Suprapubic skin (tissue), 4 donors: ENCODE measurements around the gene CHRNG. TPM values are rescaled to one million over a fixed set of nuclear protein-coding genes. Genes with fewer than 3 reads are reported as not detected.

ENCODE experiments used
- DNase-seq, 2 donors: peaks; one replicate each; pipeline ENCODE4 v3.0.0-alpha.2; 2019; ENCODE audit warnings: low spot score in 2 of 2
- H3K27ac ChIP-seq: fragments of 200-600 bp; sonication (generic); one replicate; pipeline ENCODE4 v1.5.1; 2019
- H3K27me3 ChIP-seq: fragments of 200-600 bp; sonication (generic); one replicate; pipeline ENCODE4 v1.5.1; 2019
- H3K36me3 ChIP-seq: fragments of 200-600 bp; sonication (generic); one replicate; pipeline ENCODE4 v1.5.1; 2019
- H3K4me1 ChIP-seq: fragments of 200-600 bp; sonication (generic); one replicate; pipeline ENCODE4 v1.5.1; 2019
- H3K4me3 ChIP-seq: fragments of 200-600 bp; sonication (generic); one replicate; pipeline ENCODE4 v1.5.1; 2019; ENCODE audit warnings: mild to moderate bottlenecking
- H3K9me3 ChIP-seq: fragments of 200-600 bp; sonication (generic); one replicate; pipeline ENCODE4 v1.5.1; 2019
- CTCF ChIP-seq, 2 donors: fragments of 200-600 bp in 1 of 2; fragments of 450-650 bp in 1 of 2; sonication (generic) in 1 of 2; IDR thresholded peaks; one replicate each; pipeline ENCODE4 v1.5.1; 2016 to 2019; ENCODE audit warnings: antibody characterized with exemption in 2 of 2, mild to moderate bottlenecking in 1 of 2, moderate library complexity in 1 of 2
- EP300 ChIP-seq: sonication (generic); formaldehyde crosslinking; IDR thresholded peaks from one replicate; pipeline ENCODE4 v1.6.1; 2017; ENCODE audit warnings: antibody characterized with exemption
- POLR2A ChIP-seq, 2 donors: fragments of 450-650 bp; IDR thresholded peaks; one replicate each; pipeline ENCODE4 v1.6.1; 2017; ENCODE audit warnings: antibody characterized with exemption in 2 of 2, mild to moderate bottlenecking in 2 of 2, moderate library complexity in 2 of 2
- POLR2AphosphoS5 ChIP-seq, 3 donors: sonication (generic); formaldehyde crosslinking; IDR thresholded peaks; one replicate each; pipeline ENCODE4 v1.6.1; 2017; ENCODE audit warnings: antibody characterized with exemption in 3 of 3
- WGBS: methylation state at CpG from one replicate; pipeline ENCODE4 v1.1.5; 2018; 5-methylcytosine and 5-hydroxymethylcytosine counted together
- total RNA-seq, 4 donors: library from RNA; depleted of rRNA; stranded (reverse); fragments of >200 nt; gene quantifications; one replicate each; pipeline ENCODE4 v1.1.0, GENCODE V29; 2016

CHRNG gene
- total RNA-seq, 4 donors from 2014 or later: not detected

- Histone ChIP-seq H3K4me1 (no peaks in the 10 kb centered on the region), H3K4me3 (no peak overlapping the region), H3K36me3 (peaks cover 45% of the 10 kb centered on the region), H3K27me3 (no peaks in the 10 kb centered on the region), H3K9me3 (no peaks in the 10 kb centered on the region), H3K27ac (no peak overlapping the region)
- no peak for DNase-seq
- WGBS: 92% methylated on average over 2 of the region's 2 CpGs
- TF ChIP-seq POLR2AphosphoS5 (IDR thresholded peaks at IDR 0.05): no peak
- no peak for TF ChIP-seq EP300
- TF ChIP-seq POLR2A (IDR thresholded peaks at IDR 0.05): no peak
- TF ChIP-seq CTCF (IDR thresholded peaks at IDR 0.05): no peak
These were observed 37.5 kb downstream of the CHRNG start for GRCh38 chr2:232576995-232577394.

GRCh38 chr2:232577841-232578240, 38.3 kb downstream of the CHRNG start:
- DNase-seq: no peak
- no peak for TF ChIP-seq POLR2A (IDR thresholded peaks at IDR 0.05)
- no peak for TF ChIP-seq EP300
- TF ChIP-seq CTCF (IDR thresholded peaks at IDR 0.05): no peak
- TF ChIP-seq POLR2AphosphoS5 (IDR thresholded peaks at IDR 0.05): no peak
- Histone ChIP-seq H3K4me3 (no peak overlapping the region), H3K9me3 (no peaks in the 10 kb centered on the region), H3K36me3 (peaks cover 47% of the 10 kb centered on the region), H3K4me1 (peaks cover 2% of the 10 kb centered on the region), H3K27me3 (no peaks in the 10 kb centered on the region), H3K27ac (no peak overlapping the region)
- WGBS: 91% methylated on average over 2 of the region's 2 CpGs

GRCh38 chr2:232578626-232579025, 39.1 kb downstream of the CHRNG start:
- no peaks in the 10 kb centered on the region for H3K27me3 ChIP-seq
- WGBS: 95% methylated on average over 2 of the region's 2 CpGs
- H3K4me3 ChIP-seq: no peak overlapping the region
- H3K9me3 ChIP-seq: no peaks in the 10 kb centered on the region
- TF ChIP-seq POLR2AphosphoS5 (IDR thresholded peaks at IDR 0.05): no peak
- no peak for TF ChIP-seq CTCF (IDR thresholded peaks at IDR 0.05)
- TF ChIP-seq EP300: no peak
- no peak for TF ChIP-seq POLR2A (IDR thresholded peaks at IDR 0.05)
- peaks cover 43% of the 10 kb centered on the region for H3K36me3 ChIP-seq
- peaks cover 2% of the 10 kb centered on the region for H3K4me1 ChIP-seq
- no peak for DNase-seq
- no peak overlapping the region for H3K27ac ChIP-seq

- H3K9me3 ChIP-seq: no peaks in the 10 kb centered on the region
- 93% methylated on average over 6 of the region's 6 CpGs for WGBS
- no peaks in the 10 kb centered on the region for H3K27me3 ChIP-seq
- H3K4me3 ChIP-seq: no peak overlapping the region
- H3K36me3 ChIP-seq: peaks cover 25% of the 10 kb centered on the region
- DNase-seq: no peak
- H3K27ac ChIP-seq: no peak overlapping the region
- TF ChIP-seq CTCF (IDR thresholded peaks at IDR 0.05) (no peak), POLR2AphosphoS5 (IDR thresholded peaks at IDR 0.05) (no peak), EP300 (no peak), POLR2A (IDR thresholded peaks at IDR 0.05) (no peak)
- peaks cover 2% of the 10 kb centered on the region for H3K4me1 ChIP-seq
These were observed 41.1 kb downstream of the CHRNG start for GRCh38 chr2:232580648-232580981.

- no peak for TF ChIP-seq EP300
- no peak for TF ChIP-seq POLR2A (IDR thresholded peaks at IDR 0.05)
- no peak for TF ChIP-seq POLR2AphosphoS5 (IDR thresholded peaks at IDR 0.05)
- TF ChIP-seq CTCF (IDR thresholded peaks at IDR 0.05): no peak
- Histone ChIP-seq H3K9me3 (no peaks in the 10 kb centered on the region), H3K4me1 (peaks cover 2% of the 10 kb centered on the region), H3K27me3 (no peaks in the 10 kb centered on the region), H3K27ac (no peak overlapping the region), H3K4me3 (no peak overlapping the region), H3K36me3 (peaks cover 25% of the 10 kb centered on the region)
- no peak for DNase-seq
These were observed 42.2 kb downstream of the CHRNG start for GRCh38 chr2:232581725-232582124.
